ENCODE data around the gene FCHSD1.

The FCHSD1 gene

DNA sequence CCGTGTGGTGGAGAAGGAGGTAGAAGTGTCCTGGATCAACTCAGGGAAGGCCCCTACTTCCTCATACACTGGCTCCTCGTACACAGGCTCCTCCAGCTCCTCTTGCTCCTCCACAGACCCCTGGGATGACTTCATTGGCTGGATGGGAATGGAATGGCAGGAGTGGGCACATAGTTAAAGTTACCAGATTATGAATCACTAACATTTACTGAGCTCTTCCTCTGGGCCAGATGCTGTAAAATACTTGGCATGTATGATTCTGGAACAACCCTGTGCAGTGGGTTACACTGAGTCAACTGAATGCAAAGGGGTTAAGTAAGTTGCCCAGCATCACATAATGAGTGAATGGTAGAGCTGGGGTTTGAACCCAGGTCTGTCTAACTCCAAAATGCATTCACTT lies 3.1 kb upstream of the FCHSD1 start:
- H3K27me3 Mint-ChIP-seq (ENCODE audit: low read depth, poor library complexity) = peaks cover 32% of the 10 kb centered on the region
- no peaks in the 10 kb centered on the region for H3K36me3 Mint-ChIP-seq (ENCODE audit: low read depth)
- DNase-seq = no peak
- TF ChIP-seq, protein P1, sequence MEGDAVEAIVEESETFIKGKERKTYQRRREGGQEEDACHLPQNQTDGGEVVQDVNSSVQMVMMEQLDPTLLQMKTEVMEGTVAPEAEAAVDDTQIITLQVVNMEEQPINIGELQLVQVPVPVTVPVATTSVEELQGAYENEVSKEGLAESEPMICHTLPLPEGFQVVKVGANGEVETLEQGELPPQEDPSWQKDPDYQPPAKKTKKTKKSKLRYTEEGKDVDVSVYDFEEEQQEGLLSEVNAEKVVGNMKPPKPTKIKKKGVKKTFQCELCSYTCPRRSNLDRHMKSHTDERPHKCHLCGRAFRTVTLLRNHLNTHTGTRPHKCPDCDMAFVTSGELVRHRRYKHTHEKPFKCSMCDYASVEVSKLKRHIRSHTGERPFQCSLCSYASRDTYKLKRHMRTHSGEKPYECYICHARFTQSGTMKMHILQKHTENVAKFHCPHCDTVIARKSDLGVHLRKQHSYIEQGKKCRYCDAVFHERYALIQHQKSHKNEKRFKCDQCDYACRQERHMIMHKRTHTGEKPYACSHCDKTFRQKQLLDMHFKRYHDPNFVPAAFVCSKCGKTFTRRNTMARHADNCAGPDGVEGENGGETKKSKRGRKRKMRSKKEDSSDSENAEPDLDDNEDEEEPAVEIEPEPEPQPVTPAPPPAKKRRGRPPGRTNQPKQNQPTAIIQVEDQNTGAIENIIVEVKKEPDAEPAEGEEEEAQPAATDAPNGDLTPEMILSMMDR (IDR thresholded peaks at IDR 0.05) = no peak
- no peak overlapping the region for H3K27ac Mint-ChIP-seq
- peaks cover 21% of the 10 kb centered on the region for H3K4me1 Mint-ChIP-seq
- no peak overlapping the region for H3K4me3 Mint-ChIP-seq
- no peaks in the 10 kb centered on the region for H3K9me3 Mint-ChIP-seq

DNA sequence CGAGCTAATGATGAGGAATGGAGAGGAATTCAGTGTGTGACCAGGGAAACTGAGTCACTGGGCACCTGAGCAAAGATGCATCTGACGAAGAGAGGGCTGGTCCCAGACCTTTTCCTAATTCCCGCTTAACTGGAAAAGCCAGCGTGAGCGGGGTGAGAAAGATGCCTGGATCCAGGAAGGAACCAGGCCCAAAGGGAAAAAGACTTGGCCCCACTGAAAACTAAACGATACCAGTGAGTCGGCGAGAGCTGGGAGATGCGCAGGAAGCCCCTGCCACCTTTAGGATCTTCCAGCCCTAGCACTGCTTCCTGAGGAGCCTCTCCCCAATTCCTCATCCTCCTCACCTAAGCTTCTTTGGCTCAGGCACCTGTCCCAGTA lies 499 bp upstream of the FCHSD1 start:
- peaks cover 34% of the 10 kb centered on the region for H3K27me3 Mint-ChIP-seq (ENCODE audit: low read depth, poor library complexity)
- TF ChIP-seq, protein P1 (IDR thresholded peaks at IDR 0.05) = no peak
- DNase-seq = no peak
- H3K4me1 Mint-ChIP-seq = peaks cover 21% of the 10 kb centered on the region
- H3K4me3 Mint-ChIP-seq = peak overlapping the region; percentile 61
- H3K27ac Mint-ChIP-seq = no peak overlapping the region
- H3K36me3 Mint-ChIP-seq (ENCODE audit: low read depth) = no peaks in the 10 kb centered on the region
- no peaks in the 10 kb centered on the region for H3K9me3 Mint-ChIP-seq

DNA sequence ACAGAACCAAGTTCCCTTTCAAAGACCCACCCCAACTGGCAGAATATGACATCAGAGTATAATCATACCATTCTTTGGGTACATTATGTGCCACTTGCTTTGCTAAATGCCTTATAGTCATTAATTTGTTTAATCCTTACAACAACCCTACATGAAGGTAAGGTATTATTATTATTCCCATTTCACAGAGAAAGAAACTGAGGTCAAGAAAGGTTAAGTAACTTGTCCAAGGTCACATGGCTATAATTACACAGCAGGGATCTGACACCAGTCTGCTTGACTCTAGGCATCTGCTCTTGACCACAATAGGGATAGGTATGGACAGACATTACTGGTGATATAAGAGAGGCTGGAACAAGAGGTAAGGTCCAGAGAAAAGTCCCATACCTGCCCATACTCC lies 1.2 kb downstream of the FCHSD1 start:
- Mint-ChIP-seq H3K27me3 (ENCODE audit: low read depth, poor library complexity) (peaks cover 29% of the 10 kb centered on the region), H3K27ac (no peak overlapping the region), H3K4me3 (peak overlapping the region; percentile 98), H3K4me1 (peaks cover 21% of the 10 kb centered on the region), H3K9me3 (no peaks in the 10 kb centered on the region), H3K36me3 (ENCODE audit: low read depth) (no peaks in the 10 kb centered on the region)
- TF ChIP-seq, protein P1 (IDR thresholded peaks at IDR 0.05) = no peak
- no peak for DNase-seq

DNA sequence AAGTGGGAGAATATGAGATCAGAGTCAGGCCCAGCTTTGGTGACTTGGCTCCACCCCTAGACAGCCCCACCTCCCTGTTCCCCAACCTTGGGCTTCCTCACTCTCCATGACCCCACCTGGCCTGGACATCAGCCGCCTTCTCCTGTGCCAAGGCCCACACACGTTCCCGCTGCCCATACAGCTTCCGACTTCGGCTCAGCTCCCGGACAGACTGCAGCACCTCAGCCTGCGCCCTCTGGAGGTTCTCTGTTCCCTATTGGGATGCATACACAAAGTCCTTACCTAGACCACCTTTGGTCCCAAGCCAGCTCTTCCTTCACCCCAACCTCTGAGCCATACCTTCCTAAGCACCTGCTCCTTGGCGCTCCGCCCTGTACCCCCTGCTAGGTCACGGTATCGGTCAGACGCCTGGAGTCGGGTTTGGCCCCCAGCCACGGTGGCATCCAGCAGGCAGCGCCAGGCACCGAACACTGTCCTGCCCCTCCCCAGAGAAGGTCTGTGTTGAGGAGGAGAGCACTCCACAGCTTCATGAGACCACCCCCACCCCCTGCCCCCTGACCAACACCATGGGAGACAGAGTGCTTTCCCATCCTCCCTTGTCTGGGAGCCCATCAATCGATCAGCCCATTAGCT lies 2.0 kb downstream of the FCHSD1 start:
- Mint-ChIP-seq H3K9me3 (no peaks in the 10 kb centered on the region), H3K4me3 (no peak overlapping the region), H3K36me3 (ENCODE audit: low read depth) (no peaks in the 10 kb centered on the region), H3K27me3 (ENCODE audit: low read depth, poor library complexity) (peaks cover 29% of the 10 kb centered on the region), H3K4me1 (peaks cover 21% of the 10 kb centered on the region), H3K27ac (no peak overlapping the region)
- TF ChIP-seq, protein P1 (IDR thresholded peaks at IDR 0.05) = no peak
- DNase-seq = no peak

DNA sequence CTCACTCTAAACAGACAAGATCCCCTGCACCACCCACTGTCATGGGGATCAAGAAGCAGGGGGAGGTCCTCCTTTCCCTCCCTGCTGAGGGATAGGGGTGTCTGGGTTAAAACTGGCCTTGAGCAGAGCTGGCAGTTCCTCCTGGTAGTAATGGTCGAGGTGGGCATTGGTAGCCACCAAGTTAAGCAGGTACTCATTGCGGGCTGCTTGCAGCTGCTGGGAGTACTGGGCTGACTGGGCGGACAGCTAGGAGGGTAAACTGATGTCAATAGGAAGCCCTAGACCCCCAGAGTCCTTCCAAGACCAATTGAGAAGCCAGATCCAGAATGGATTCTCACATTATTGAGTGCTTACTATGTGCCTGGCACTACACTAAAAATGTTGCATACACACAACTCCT lies 3.4 kb downstream of the FCHSD1 start:
- Mint-ChIP-seq H3K4me1 (peaks cover 21% of the 10 kb centered on the region), H3K27ac (no peak overlapping the region), H3K4me3 (no peak overlapping the region), H3K9me3 (no peaks in the 10 kb centered on the region), H3K27me3 (ENCODE audit: low read depth, poor library complexity) (peaks cover 25% of the 10 kb centered on the region), H3K36me3 (ENCODE audit: low read depth) (no peaks in the 10 kb centered on the region)
- TF ChIP-seq, protein P1 (IDR thresholded peaks at IDR 0.05) = no peak
- no peak for DNase-seq

DNA sequence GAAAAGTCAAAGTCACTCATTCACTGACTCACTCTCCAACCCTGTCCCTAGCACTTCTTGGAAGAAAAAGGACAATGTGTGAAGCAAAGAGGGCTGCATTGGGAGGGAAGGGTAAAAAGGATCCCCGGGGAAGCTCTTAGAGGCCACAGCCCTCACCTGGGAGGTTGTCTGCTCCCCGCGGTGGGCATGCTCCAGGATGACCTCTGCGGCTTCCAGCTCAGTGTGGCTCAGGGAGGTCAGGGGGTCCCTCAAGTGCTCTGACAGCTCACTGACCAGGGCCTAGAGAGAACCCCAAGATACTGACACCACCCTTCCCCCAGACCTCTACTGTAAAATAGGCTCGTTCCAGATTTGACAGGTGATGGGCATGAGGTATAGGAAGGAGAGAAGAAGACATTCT lies 4.0 kb downstream of the FCHSD1 start:
- Mint-ChIP-seq H3K27me3 (ENCODE audit: low read depth, poor library complexity) (peaks cover 19% of the 10 kb centered on the region), H3K4me1 (peaks cover 15% of the 10 kb centered on the region), H3K36me3 (ENCODE audit: low read depth) (no peaks in the 10 kb centered on the region), H3K27ac (no peak overlapping the region), H3K9me3 (no peaks in the 10 kb centered on the region), H3K4me3 (no peak overlapping the region)
- DNase-seq = no peak
- TF ChIP-seq, protein P1 (IDR thresholded peaks at IDR 0.05) = no peak
